ENCODE data around the gene USO1.

DNA sequence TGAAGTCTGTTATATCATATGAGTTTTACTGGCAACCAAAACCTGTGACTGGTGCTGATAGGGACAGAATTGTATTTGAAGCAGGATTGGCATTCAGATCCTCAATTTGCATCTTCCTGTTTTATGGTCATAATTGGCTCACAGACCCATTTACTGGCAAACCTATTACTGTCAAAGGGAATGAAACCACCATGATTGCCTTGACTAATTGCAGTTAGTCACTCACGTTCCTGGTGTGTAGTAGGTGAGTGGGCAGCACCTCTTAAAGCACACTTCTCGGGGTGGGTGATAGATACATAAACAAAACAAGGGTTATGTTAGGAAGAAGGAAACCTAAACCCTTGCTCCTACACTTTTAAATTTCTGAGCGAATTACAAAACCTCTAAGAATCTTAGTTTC, 96.8 kb downstream of the USO1 start:
- TF ChIP-seq, protein P1, sequence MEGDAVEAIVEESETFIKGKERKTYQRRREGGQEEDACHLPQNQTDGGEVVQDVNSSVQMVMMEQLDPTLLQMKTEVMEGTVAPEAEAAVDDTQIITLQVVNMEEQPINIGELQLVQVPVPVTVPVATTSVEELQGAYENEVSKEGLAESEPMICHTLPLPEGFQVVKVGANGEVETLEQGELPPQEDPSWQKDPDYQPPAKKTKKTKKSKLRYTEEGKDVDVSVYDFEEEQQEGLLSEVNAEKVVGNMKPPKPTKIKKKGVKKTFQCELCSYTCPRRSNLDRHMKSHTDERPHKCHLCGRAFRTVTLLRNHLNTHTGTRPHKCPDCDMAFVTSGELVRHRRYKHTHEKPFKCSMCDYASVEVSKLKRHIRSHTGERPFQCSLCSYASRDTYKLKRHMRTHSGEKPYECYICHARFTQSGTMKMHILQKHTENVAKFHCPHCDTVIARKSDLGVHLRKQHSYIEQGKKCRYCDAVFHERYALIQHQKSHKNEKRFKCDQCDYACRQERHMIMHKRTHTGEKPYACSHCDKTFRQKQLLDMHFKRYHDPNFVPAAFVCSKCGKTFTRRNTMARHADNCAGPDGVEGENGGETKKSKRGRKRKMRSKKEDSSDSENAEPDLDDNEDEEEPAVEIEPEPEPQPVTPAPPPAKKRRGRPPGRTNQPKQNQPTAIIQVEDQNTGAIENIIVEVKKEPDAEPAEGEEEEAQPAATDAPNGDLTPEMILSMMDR (IDR thresholded peaks at IDR 0.05) = no peak
- no peak for TF ChIP-seq POLR2A (IDR thresholded peaks at IDR 0.05)

Measured in adrenal gland (tissue), 5 donors.